AG04449 (cell line): ENCODE measurements around the gene MEST.

Experiments
- CTCF ChIA-PET: fragments of 350-600 bp; formaldehyde crosslinking; extraction: SDS; loops from one replicate; lab custom pipeline; 2021; ENCODE audit warnings: antibody characterized with exemption; lab: Yijun Ruan, JAX
- POLR2A ChIA-PET: fragments of 400-600, 350-600 bp; formaldehyde crosslinking; extraction: SDS; loops from one replicate; lab custom pipeline; 2020; ENCODE audit warnings: antibody characterized with exemption, inconsistent platforms; lab: Yijun Ruan, JAX
- DNase-seq: peaks from one replicate; pipeline ENCODE4 v3.0.0-alpha.2; 2010; ENCODE audit warnings: low read depth, low spot score
- H3K4me3 ChIP-seq: 2 replicates; pipeline ENCODE4 v1.5.1; 2011; ENCODE audit warnings: low read depth, mild to moderate bottlenecking, control low read depth, low read length
- CTCF ChIP-seq: IDR thresholded peaks from one replicate; pipeline ENCODE4 v1.5.1; 2011; ENCODE audit warnings: mild to moderate bottlenecking, moderate library complexity, low read length, control low read depth, inconsistent platforms; ENCODE audit not compliant: insufficient read depth; ENCODE audit errors: missing control alignments

MEST gene

GRCh38 chr7:130543487-130544010 is 51.7 kb downstream of the MEST start:
- ChIA-PET POLR2A (no interaction called here), CTCF (no interaction called here)
- TF ChIP-seq CTCF, result no peak
- H3K4me3 ChIP-seq, result no peak overlapping the region
- no peak for DNase-seq

GRCh38 chr7:130544356-130544755 is 52.5 kb downstream of the MEST start:
- no peak for DNase-seq
- ChIA-PET CTCF (no interaction called here), POLR2A (no interaction called here)
- no peak overlapping the region for H3K4me3 ChIP-seq
- TF ChIP-seq CTCF, result no peak

- CTCF ChIA-PET, result interaction anchor here (0.8 kb wide), 1 partner anchor 10 kb away, joined by 3 read pairs; no protein-coding TSS in a partner anchor
- TF ChIP-seq CTCF, result no peak
- DNase-seq, result no peak
- POLR2A ChIA-PET, result no interaction called here
- no peak overlapping the region for H3K4me3 ChIP-seq
Observed at GRCh38 chr7:130553398-130554029, 61.6 kb downstream of the MEST start.

- no peak for DNase-seq
- ChIA-PET CTCF (interaction anchor here (0.8 kb wide), 1 partner anchor 9 kb away, joined by 3 read pairs; no protein-coding TSS in a partner anchor), POLR2A (no interaction called here)
- no peak for TF ChIP-seq CTCF
- H3K4me3 ChIP-seq, result no peak overlapping the region
Observed at GRCh38 chr7:130554481-130554880, 62.6 kb downstream of the MEST start.
